Activated gamma-delta T cell treated with Interleukin-2 at 50 U/mL for 16 hours (primary cell): ENCODE measurements around the gene ILKAP.
"Not testable (repeated sequence)": the region's sequence is repeated elsewhere in the genome, so short reads cannot be mapped to it uniquely, and the experiment has no call there.

Experiments used
- DNase-seq: peaks from one replicate; pipeline ENCODE4 v3.0.0-alpha.2; 2020

Gene ILKAP

DNA sequence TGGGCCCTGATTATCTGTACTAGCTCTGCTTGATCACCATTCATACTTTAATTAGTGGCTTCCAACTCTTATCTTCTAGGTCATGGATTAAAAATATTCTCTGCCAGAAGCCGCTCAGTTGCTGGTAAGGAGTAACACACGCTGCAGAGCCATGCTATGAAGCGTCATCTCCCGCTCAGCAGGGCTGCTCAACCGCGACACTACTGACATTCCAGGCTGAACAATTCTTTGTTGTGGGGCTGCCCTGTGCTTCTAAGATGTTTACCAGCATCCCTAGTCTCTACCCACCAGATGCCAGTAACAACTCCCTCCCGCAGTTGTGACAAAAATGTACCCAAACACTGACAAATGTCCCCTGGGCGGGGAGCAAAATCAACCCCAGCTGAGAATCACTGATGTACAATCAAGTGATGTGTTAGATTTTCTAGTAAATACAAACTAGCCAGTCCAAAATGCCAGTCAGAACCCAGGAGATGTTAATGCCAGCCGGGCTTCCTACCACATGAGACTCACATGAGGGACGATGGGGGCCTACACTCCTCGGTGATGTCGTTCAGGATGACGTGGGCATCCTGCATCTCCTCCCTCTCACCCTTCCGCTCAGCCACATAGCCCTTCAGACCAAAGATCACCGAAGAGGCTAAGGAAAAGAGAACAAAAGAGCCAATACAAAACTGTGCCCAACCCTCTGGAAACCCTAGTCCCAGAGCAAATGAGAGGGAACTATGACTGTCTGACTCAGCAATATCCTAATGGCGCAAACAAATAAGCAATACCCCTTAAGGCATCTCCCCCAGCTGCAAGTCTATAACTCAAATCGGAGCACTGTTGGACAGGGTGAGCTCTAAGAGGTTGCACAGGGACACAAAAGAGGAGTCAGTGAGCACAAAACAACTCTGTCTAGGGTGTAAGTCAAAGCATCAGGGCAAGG is 15.6 kb downstream of the ILKAP start:
- no peak for DNase-seq

DNA sequence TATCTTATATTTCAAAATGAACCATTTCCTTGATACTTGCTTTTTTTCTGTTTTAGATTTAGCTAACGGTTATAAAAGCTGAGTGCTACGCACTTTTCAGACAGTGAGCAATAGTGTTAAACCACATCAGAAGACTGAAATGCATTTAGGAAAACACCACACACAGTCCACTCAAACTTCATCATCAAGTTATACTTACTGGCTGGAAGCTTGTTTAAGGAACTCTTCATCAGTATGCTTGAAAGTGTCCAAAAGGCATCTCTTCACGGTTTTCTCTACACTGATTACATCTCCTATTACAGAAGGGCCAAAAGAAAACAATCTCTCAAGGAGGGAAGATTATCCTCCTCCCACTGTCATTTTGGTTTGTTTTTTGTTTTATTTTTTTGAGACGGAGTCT is 19.7 kb downstream of the ILKAP start:
- DNase-seq: no peak

DNA sequence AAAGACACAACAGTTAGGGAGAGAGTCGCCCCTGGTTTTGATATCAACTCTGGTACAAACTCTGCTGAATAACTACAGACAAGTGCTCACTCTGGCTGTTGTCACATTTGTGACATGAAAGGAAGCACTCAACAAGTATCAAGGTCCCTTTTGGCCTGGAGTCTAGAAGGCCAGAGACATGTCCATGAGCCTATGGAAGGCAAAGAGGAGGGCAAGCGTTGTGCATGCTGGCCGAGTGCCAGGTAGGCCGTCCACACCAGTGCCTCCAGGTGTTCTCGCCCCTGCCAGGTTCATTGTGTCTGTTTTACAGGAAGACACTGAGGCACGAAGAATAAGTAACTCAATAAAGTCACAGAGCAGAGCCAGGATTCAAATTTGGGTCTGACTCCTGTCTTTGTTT is 21.1 kb downstream of the ILKAP start:
- no peak for DNase-seq

DNA sequence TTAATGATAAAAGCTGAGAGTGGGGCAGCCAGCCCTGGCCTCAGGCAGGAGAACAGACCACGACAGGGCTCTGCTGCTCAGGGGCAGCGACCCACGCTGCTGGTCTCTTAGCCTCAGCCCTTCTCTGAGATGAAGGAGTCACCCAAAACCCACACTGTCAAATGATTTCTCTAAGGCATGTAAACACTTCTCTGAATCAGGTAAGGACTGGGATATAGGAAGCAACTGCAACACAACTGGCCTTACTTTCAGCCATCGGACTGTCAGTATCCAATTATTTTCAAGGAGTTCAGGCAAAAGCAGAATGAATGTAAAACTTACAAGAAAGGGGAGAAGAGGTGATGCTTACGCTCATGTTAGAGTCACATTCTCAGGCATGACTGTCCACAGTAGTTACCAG is 22.9 kb downstream of the ILKAP start:
- no peak for DNase-seq

DNA sequence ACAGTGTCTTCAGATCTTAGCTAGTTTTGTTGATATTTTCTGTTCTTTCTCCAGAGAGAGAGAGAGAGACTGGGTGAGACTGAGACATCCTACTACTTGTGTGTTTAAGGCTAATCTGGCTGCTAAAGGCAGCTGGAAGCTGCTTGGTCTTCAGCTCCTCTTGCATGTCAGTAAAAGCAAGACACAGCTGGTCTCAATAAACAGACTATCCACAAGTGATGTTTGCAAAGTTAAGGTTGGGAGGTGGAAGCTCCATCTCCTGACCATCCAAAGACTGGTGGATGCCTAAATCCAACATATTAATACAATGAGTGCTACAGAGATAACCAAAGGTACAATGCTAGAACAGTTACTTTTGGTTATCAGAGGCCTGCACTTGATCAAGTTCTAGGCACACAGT is 26.9 kb downstream of the ILKAP start:
- no peak for DNase-seq

DNA sequence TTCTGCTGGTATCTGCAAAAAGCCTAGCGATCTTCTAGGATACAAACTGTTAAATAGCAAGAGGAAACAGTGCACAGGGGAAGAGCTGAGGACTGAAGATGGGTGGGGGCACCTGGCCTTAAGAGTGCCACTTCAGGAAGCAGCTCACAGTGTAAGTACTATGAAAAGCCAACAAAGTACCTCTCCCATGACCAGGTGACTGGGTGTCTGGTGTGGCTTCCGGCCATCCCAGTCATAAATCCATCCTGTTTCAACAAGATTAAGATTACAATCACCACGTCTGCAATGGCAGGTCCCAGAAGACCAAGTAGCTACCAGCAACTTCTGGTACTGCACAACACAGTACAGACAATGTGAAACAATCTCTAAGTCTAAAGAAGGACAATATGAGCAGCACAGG is 28.8 kb downstream of the ILKAP start:
- no peak for DNase-seq

DNA sequence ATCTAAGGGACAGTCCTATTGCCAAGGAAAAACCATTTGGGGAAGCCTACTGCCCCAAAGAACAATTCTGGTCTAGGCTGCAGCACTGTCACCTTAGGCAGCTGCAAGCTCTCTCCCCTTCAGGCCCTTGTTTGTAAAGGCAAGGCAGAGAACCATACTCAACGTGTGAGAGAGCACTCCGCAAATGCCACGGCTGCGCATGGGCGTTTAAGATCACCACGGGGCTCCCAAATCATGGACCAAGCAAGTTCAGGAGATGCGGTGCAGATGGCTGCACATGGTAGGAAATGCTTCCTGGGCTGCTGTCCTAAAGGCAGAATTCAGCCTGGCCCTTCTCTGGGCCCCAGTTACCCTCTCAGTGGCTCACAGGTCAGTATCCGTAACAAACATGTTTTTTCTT is 29.2 kb downstream of the ILKAP start:
- no peak for DNase-seq

DNA sequence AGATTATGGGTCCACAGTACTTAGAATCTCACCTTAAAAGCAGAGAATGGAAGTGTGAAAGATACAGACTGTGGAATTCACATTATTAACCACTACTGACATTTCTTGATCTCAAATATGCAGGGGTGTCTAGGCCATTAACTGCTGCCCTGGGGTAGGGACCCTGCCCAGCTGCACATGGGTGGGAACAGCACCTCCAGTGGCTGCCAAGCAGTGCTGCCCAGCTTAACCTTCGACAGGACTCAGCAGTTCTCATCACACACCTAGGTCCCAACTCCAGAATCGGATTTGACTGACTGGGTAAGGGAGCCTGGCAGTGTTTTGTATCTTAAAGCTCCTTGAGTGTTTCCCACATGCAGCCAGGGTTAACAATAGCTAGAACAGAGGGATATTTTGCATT is 29.8 kb downstream of the ILKAP start:
- no peak for DNase-seq

DNA sequence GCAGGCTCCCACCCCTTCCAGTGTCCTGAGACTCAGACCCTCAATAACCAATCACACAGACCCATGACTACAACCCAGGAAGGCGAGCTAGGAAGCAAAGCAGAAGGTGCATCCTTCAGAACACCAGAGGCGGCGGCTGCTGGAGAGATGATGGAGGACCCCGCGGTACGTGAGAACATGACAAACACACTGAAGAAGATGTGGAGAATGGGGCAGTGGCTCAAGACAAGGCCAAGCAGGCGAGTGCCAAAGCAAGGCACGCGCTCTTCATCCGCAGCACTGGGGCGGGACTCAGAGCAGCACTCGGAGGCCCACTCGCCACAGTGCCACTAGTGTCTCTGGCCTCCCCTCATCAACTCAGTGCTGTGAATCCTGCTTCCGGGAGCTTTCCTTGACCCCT is 31.1 kb downstream of the ILKAP start:
- no peak for DNase-seq

DNA sequence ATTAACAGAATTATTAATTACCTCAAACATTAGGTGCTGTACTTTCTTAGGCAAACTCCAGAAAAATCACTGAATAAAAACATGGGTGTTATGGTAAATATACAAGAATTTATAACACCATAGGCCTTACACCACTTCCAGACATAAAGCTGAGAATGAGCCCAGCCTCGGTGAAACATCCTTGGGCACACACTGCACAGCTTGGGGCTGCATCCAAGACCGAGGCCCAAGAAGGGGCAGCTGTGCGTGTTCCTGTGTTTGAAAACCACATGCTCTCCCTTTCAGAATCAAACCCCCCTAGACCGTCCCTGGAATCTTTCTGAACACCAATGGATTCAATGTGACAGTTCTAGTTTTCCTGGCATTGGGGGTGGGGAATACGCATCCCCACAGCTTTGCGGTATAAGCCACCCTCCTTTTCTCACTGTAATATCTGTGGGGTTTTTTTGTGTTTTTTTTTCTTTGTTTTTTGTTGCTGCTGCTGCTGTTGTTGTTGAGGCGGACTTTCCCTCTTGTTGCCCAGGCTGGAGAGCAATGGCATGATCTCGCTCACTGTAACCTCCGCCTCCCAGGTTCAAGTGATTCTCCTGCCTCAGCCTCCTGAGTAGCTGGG is 31.8 kb downstream of the ILKAP start:
- DNase-seq: no peak

DNA sequence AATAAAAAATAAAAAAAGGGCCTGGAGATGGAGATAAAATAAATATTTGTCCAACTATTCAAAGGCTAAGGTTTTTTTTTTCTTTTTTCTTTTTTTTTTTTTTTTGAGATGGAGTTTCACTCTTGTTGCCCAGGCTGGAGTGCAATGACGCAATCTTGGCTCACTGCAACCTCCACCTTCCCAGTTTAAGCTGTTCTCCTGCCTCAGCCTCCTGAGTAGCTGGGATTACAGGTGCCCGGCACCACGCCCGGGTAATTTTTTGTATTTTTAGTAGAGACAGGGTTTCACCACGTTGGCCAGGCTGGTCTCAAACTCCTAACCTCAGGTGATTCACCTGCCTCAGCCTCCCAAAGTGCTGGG is 32.4 kb downstream of the ILKAP start:
- not testable (repeated sequence) for DNase-seq

DNA sequence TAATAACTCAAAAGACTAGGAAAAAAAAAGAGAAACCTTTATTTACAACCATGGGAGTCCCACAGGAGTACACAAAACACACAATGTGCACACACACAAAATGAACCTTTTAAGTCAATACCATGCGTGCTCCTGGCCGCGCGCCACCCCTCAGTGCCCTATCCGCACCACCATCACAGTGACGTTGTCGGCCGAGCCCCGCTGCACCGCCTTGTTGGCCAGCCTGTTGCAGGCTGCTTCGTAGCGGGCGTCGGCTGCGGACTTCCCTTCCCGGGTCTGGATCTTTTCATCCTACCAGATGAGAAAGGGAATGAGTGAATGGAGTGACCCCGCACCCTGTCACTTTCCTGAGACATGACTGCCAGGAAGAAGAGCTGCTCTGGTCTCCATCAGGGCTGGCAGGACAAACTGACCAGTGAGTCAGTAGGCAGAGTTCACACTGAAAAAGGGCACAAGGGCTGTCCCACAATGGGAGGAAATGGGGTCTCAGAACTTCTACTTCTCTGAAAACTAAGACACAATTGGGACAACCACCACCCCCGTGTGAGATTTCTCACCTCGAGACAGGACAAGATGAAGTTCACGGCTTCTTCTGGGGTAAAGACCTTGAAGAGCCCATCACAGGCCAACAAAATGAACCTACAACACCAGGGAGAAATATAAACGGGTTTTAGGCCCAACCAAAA is 33.0 kb downstream of the ILKAP start:
- no peak for DNase-seq

DNA sequence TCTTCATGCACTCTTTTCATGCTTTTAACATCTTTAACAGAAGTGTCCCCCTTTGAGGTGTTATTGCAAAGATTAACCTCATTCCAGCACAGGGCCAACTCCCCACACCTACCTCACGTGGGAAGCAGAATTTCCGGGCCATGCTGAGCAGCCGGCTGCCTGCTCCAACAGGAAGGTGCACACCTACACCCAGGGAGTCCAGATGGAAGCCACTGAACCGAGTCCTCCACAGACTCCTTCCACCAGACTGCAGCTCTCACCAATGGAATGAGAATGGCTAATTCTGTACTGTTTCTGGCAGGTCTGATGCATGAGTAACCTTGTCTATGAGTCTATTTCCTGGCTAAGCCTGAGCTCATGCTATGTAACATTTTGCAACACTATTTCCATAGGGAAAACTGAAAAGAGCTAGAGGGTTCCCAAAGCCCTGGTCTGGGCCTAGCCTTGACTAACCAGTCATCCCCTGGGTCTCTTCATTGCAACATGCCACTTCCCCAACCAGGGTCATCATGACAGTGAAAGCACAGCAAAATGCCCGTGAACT is 33.7 kb downstream of the ILKAP start:
- DNase-seq: no peak

DNA sequence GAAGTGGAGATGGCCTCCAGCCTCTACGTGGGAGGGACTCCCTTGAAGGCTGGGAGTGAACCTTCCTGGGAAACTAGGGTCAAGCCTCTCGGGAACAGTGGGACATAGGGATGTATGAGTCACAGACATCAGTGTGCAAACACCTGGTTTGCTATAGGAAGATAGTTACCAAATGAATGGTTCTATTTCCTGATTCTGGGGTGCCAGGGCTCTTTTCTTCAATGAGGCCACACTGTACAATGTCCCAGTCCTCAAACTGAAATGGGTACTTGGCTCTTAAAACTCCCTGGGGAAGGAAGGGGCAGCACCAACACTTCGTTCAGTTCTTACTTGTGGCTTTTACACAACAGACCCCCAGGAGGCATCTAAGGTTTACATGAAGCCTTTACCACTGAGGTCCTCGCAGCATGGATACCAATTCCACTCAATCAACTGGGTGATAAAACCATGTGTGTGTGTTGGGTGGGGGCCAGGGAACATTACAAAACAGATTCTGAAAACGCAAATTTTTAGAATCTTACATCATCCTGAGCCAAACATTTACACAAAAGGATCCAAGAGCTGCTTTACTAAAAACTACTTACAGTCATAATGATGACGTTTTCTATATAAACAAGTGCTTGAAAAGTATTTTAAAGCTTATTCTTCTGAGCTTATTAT is 34.3 kb downstream of the ILKAP start:
- no peak for DNase-seq

DNA sequence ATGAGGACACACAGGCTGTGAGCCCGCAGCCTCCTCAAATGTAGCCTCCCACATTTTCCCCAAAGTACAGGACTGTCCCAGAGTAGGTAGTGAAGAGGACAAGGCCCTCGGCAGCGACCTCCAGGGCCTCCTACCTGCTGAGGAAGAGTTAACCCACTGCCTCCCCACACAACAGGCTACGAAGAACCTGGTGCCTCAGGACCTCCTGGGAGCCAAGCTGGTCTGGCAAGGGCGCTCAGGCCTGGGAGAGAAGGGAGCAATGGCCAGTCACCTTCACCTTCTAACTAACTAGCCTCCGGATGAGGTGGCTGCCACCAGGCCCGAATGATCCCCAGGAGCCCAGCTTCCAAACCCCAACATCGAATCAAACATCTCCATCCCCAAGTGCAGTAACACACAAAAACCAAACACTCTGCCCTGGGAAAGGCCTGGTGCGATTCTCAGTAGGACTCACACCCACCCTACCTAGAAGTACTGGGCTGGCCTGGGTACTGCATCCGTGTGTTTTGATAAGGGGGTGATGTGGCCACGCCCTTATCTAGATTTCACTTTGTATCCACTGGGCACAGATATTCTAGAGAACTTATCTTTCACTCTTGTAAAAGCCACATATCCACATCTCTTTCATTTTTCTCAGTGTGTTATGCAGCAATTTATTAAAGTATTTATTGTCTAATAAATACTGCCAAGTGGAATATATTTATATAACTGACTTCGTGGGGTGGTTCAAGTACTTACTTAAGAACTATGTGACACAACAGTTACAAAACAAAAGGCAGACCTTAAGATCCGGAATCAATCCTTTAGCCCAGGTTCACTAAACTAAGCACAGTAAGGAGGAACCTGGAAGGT is 35.1 kb downstream of the ILKAP start:
- DNase-seq: no peak

DNA sequence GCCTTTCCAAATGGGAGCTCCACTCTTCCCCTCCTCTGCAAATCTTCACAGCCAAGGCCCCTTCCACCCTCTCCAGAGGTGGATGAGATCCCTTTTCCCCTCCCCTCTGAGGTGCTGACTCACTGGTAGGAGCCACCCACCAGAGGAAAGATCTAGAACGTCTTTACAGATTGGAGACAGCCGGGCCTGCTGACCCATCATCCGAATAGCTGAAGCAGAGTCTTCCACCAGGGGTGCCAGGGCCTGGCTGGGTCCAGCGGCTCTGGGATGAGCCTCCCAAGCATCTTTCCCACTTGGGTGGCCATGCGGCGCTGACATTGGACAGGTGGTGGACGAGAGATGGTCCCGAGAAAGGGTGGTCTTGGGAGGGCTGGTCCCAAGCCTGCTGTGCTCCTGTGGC is 35.7 kb downstream of the ILKAP start:
- no peak for DNase-seq

DNA sequence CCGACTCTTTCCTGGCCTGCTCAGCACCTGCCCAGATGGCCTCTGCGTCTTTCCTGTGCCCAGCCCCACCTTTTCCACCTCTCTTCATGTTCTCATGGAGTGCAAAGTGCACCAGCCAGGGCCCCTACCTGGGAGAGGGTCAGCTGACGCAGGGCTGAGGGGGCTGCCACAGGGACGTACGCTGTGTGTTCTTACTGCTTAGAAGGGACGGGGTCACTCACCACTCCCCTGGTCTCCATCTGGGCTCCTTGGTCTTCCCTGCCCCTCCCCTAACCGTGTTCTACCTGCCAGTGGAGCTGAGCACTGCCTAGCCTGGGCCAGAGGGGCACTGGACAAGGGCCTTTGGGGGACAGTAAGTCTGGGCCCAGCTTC is 36.2 kb downstream of the ILKAP start:
- no peak for DNase-seq

DNA sequence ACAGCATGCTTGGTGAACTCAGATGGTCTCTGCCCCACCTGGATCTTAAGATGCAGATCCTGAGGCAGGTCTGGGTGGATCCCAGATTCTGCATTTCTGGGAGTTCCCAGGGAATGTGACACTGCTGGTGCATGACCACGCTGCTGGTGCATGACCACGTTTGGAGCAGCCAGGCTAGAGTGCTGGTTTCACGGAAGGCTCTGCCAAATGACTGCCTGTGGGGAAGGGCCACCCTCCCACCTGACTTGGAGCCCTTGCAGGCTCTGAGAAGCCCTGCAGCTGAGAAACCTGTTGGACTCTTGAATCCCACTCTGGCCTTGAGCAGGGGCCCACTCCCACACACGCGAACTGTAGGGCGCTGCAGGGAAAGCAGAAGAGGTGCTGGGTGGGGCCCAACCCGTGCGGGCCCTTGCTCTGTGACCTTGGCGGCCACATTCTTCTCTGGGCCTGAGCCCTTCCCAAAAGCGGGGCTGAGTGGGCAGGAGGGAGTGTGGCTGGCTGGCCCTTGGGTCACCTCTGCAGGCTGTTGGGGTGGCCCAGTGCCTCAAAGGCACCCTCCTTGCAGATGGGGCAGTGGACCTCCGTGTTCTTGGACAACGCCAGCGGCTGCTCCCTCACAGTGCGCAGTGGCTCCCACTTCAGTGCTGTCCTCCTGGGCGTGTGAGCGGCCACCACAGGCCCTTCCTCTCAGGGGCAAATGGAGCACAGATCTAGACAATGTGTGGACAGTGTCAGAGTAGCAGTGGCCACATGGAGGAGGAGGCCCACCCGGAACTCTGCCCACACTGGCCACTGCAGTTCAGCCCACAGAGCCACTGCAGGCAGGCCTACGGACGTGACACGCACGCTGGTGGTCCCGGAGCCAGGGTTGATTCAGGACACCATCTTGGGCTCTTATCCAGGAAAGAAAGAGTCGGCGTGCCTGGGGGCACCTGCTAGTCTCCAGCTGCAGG is 36.8 kb downstream of the ILKAP start:
- DNase-seq: no peak

DNA sequence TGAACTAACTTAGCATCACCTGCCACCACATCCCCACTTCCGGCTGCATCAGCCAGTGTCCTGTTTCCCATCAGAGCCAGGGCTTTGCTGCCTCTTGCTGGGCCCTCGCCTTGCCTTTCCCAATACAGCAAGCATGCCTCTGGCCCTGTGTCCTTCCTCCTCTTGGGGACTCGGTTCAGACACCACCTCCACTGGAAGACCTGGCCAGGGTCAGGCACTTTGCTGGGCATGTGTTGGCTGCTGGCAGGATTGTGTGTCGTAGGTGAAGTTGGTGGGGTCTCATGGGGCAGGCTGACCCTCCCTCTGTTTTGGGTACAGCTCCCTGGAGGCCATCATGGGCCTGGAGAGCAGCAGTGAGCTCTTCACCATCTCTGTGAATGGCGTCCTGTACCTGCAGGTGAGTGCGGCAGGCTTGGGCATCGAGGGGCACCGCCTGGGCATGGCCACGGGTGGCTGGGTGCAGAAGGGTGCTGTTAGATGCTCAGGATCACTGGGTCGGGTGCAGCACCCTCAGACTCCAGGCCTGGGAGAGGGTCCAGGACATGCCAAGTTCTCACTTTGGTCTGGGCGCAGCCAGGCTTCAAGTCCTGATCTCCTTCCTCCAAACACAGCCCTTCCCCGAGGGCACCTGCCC is 38.1 kb downstream of the ILKAP start:
- no peak for DNase-seq

DNA sequence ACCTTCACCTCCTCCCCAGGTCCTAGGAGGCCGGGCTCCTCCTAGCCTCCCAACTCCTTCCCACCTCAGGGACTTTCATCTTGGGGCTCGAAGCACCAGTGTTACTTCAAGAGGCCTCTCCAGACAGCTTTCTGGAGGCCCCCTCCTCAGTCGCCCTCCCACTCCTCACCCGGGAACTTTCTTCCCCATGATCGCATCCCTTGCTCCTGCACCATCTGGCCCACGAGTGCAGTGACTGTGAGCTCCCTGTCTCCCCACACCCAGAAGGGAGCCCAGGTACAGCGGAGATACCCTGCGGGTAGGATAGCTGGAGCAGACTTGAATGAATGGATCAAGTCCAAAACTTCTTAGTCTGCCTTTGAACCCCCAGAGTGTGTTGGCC is 38.6 kb downstream of the ILKAP start:
- DNase-seq: no peak
